Endothelial cell of umbilical vein (primary cell): Measurements from ENCODE around the gene PRRC2B.

Experiments
- MYC ChIP-seq: IDR thresholded peaks from one replicate; pipeline ENCODE4 v1.6.1; 2011; ENCODE audit warnings: mild to moderate bottlenecking, low read depth, low read length
- POLR2A ChIP-seq: IDR thresholded peaks from 2 replicates; pipeline ENCODE4 v1.6.1; 2012; ENCODE audit warnings: low read depth, mild to moderate bottlenecking, control low read depth, low read length
- TF ChIP-seq, protein P1 (sequence below), 2 donors: IDR thresholded peaks; 1 replicate in 1 of 2; 2 replicates in 1 of 2; pipeline ENCODE4 v1.5.1; 2011; ENCODE audit warnings: low read length in 2 of 2, mild to moderate bottlenecking in 2 of 2, moderate library complexity in 2 of 2, control low read depth in 1 of 2, inconsistent platforms in 1 of 2, low read depth in 1 of 2; ENCODE audit not compliant: insufficient read depth in 1 of 2; ENCODE audit errors: extremely low read depth in 1 of 2

DNA sequence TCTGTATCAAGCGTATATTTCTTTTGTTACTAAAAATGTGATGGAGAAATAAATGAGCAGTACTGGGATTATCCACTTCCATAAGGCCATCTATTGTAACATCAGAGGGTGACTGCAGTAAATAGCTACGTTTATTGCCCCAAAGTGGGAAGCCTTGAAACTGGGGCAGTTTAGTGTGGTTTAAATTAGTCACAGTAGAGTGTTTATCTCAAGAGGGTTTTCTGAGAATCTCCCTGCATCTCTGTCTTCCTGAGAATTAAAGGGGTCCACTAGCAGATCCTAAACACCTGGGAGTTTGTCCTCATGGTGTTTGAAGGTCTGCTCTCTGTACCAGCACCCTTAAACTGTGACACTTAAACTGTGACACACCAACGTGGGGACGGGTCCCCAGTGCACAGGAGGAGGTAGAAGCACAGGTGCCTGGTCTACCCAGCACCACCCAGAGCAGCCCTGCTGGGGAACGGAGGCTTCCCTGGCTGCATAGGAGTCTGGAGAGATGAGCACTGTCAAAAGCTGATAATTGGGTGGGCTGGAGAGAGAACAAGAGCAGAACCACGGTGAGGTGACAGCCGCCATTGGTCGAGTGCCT lies 25.2 kb downstream of the PRRC2B start:
- TF ChIP-seq POLR2A: no peak
- TF ChIP-seq, protein P1, sequence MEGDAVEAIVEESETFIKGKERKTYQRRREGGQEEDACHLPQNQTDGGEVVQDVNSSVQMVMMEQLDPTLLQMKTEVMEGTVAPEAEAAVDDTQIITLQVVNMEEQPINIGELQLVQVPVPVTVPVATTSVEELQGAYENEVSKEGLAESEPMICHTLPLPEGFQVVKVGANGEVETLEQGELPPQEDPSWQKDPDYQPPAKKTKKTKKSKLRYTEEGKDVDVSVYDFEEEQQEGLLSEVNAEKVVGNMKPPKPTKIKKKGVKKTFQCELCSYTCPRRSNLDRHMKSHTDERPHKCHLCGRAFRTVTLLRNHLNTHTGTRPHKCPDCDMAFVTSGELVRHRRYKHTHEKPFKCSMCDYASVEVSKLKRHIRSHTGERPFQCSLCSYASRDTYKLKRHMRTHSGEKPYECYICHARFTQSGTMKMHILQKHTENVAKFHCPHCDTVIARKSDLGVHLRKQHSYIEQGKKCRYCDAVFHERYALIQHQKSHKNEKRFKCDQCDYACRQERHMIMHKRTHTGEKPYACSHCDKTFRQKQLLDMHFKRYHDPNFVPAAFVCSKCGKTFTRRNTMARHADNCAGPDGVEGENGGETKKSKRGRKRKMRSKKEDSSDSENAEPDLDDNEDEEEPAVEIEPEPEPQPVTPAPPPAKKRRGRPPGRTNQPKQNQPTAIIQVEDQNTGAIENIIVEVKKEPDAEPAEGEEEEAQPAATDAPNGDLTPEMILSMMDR (IDR thresholded peaks at IDR 0.05; ENCODE audit: extremely low read depth in 1 of 2, insufficient read depth in 1 of 2, low read depth in 1 of 2, low read length in 2 of 2): no peak
- TF ChIP-seq MYC: no peak
